GM12878 (cell line): ENCODE results near the gene RASAL2. TPM values are rescaled to one million over a fixed set of nuclear protein-coding genes. Genes with fewer than 3 reads are reported as not detected.

ENCODE experiments used
- ATAC-seq: fragments of 200-7000 bp; cut with Tn5 transposase; 3 replicates; pipeline ENCODE4 v1.9.1; 2020; ENCODE audit warnings: mild to moderate bottlenecking, moderate library complexity
- BruUV-seq: library from RNA; stranded (reverse); fragments of 400-500 nt; replicated peaks from 2 replicates; lab custom pipeline; 2021; lab: Mats Ljungman, UMichigan
- CTCF ChIA-PET: fragments of 300-600 bp; sonication (Branson Sonifier 250); formaldehyde crosslinking; extraction: SDS; loops from one replicate; lab custom pipeline; 2021; ENCODE audit warnings: inconsistent platforms; lab: Yijun Ruan, JAX
- POLR2A ChIA-PET: fragments of 350-600 bp; formaldehyde crosslinking; extraction: SDS; loops from one replicate; lab custom pipeline; 2021; ENCODE audit warnings: inconsistent platforms; lab: Charles Lee
- RAD21 ChIA-PET: fragments of 300-600 bp; sonication (Branson Sonifier 250); formaldehyde crosslinking; loops from one replicate; lab custom pipeline; 2023; ENCODE audit warnings: antibody characterized with exemption; ENCODE audit not compliant: unreplicated experiment; lab: Charles Lee
- SMC1A ChIA-PET: fragments of 300-600 bp; sonication (Branson Sonifier 250); formaldehyde crosslinking; loops from one replicate; lab custom pipeline; 2023; ENCODE audit not compliant: unreplicated experiment, uncharacterized antibody; lab: Charles Lee
- DNase-seq: peaks from one replicate; pipeline ENCODE4 v3.0.0-alpha.2; 2011; ENCODE audit warnings: low read depth, low spot score
- FAIRE-seq: peaks from 3 replicates; lab custom pipeline; 2011; peaks lifted over from hg19 to GRCh38; lab: Jason Lieb, UNC
- H2AFZ ChIP-seq: 2 replicates; pipeline ENCODE4 v1.6.0; 2011; ENCODE audit warnings: low read depth, low read length, control low read depth; ENCODE audit not compliant: control insufficient read depth
- H3K27ac ChIP-seq: 2 replicates; pipeline ENCODE4 v1.5.1; 2011; ENCODE audit warnings: control low read depth; ENCODE audit not compliant: control insufficient read depth, insufficient read depth
- H3K27me3 ChIP-seq, 2 experiments: replicated peaks in 1 of 2; 2 replicates each; pipeline versions ENCODE4 v1.6.0 to v1.6.1; 2011; ENCODE audit warnings: low read length in 1 of 2; ENCODE audit not compliant: control insufficient read depth in 2 of 2, insufficient read depth in 2 of 2
- H3K36me3 ChIP-seq, 2 experiments: 2 replicates each; pipeline ENCODE4 v1.5.1; 2011; ENCODE audit warnings: low read length in 1 of 2; ENCODE audit not compliant: control insufficient read depth in 2 of 2, insufficient read depth in 2 of 2
- H3K4me1 ChIP-seq: 2 replicates; pipeline ENCODE4 v1.6.1; 2011; ENCODE audit warnings: mild to moderate bottlenecking, low read length, moderate library complexity, mixed read lengths; ENCODE audit not compliant: control insufficient read depth, insufficient read depth
- H3K4me2 ChIP-seq: 2 replicates; pipeline ENCODE4 v1.6.0; 2011; ENCODE audit warnings: control low read depth; ENCODE audit not compliant: control insufficient read depth, insufficient read depth
- H3K4me3 ChIP-seq: fragments of 200-600 bp; sonication (generic); 2 replicates; pipeline ENCODE4 v1.5.1; 2016
- H3K79me2 ChIP-seq: 2 replicates; pipeline ENCODE4 v1.6.0; 2011; ENCODE audit warnings: low read length; ENCODE audit not compliant: control insufficient read depth, insufficient read depth
- H3K9ac ChIP-seq: 2 replicates; pipeline ENCODE4 v1.8.0; 2011; ENCODE audit warnings: low read length, control low read depth, mixed read lengths; ENCODE audit not compliant: control insufficient read depth, insufficient read depth
- H3K9me3 ChIP-seq: replicated peaks from 3 replicates; pipeline ENCODE4 v1.5.1; 2011; ENCODE audit warnings: mild to moderate bottlenecking, low read length; ENCODE audit not compliant: control insufficient read depth, insufficient read depth
- H4K20me1 ChIP-seq: 2 replicates; pipeline ENCODE4 v1.6.0; 2011; ENCODE audit not compliant: control insufficient read depth, insufficient read depth
- ASH2L ChIP-seq: fragments of 300-600, 200-600 bp; sonication (generic); IDR thresholded peaks from 2 replicates; pipeline ENCODE4 v1.6.1; 2017; ENCODE audit warnings: low read depth, mild to moderate bottlenecking, borderline replicate concordance
- CEBPB ChIP-seq, 2 experiments: fragments of 150-350 bp in 1 of 2; IDR thresholded peaks; 2 replicates each; pipeline ENCODE4 v1.6.1; 2012 to 2014; ENCODE audit warnings: low read depth in 2 of 2, low read length in 2 of 2, borderline replicate concordance in 1 of 2, inconsistent platforms in 1 of 2
- ETV6 ChIP-seq, 2 experiments: fragments of 450-650 bp in 1 of 2; IDR thresholded peaks in 1 of 2; conservative IDR thresholded peaks in 1 of 2; 2 replicates each; pipeline ENCODE4 v1.6.1; 2014; ENCODE audit warnings: antibody characterized with exemption in 1 of 2, borderline replicate concordance in 1 of 2, low read depth in 1 of 2, mild to moderate bottlenecking in 1 of 2, moderate library complexity in 1 of 2
- MYB ChIP-seq: fragments of 150-350 bp; IDR thresholded peaks from 2 replicates; pipeline ENCODE4 v1.6.1; 2014; ENCODE audit warnings: mild to moderate bottlenecking, low read depth, low read length, borderline replicate concordance
- NBN ChIP-seq: fragments of 450-650 bp; IDR thresholded peaks from 2 replicates; pipeline ENCODE4 v1.6.1; 2016
- NFIC ChIP-seq: IDR thresholded peaks from 2 replicates; pipeline ENCODE4 v1.6.1; 2012; ENCODE audit warnings: low read depth, mild to moderate bottlenecking, inconsistent platforms, low read length, moderate library complexity
- PAX8 ChIP-seq: fragments of 450-650 bp; IDR thresholded peaks from 2 replicates; pipeline ENCODE4 v1.6.1; 2017; ENCODE audit warnings: mild to moderate bottlenecking, moderate library complexity
- PKNOX1 ChIP-seq: fragments of 450-650 bp; IDR thresholded peaks from 2 replicates; pipeline ENCODE4 v1.6.1; 2016; ENCODE audit warnings: mild to moderate bottlenecking
- RELA ChIP-seq: fragments of 450-650 bp; IDR thresholded peaks from 2 replicates; pipeline ENCODE4 v1.8.0; 2014; ENCODE audit warnings: borderline replicate concordance; ENCODE audit not compliant: partially characterized antibody
- RELB ChIP-seq: fragments of 450-650 bp; IDR thresholded peaks from 2 replicates; pipeline ENCODE4 v1.6.1; 2017; ENCODE audit warnings: low read depth, mild to moderate bottlenecking, moderate library complexity
- SMARCA5 ChIP-seq: fragments of 450-650 bp; IDR thresholded peaks from 2 replicates; pipeline ENCODE4 v1.6.1; 2017; ENCODE audit warnings: mild to moderate bottlenecking
- SREBF2 ChIP-seq: IDR thresholded peaks from 2 replicates; pipeline ENCODE4 v1.6.1; 2012; ENCODE audit warnings: mild to moderate bottlenecking, low read length
- TCF3 ChIP-seq: IDR thresholded peaks from 2 replicates; pipeline ENCODE4 v1.6.1; 2012; ENCODE audit warnings: low read depth, mild to moderate bottlenecking, low read length, borderline replicate concordance; ENCODE audit not compliant: insufficient read depth
- USF2 ChIP-seq: IDR thresholded peaks from 2 replicates; pipeline ENCODE4 v1.6.1; 2011; ENCODE audit warnings: low read depth, low read length, improper control_type of control experiment, borderline replicate concordance
- ZNF207 ChIP-seq: fragments of 450-650 bp; IDR thresholded peaks from 2 replicates; pipeline ENCODE4 v1.6.1; 2014; ENCODE audit warnings: antibody characterized with exemption, mild to moderate bottlenecking, borderline replicate concordance
- WGBS: methylation state at CpG from one replicate; pipeline ENCODE4 v1.1.6; 2016; ENCODE audit warnings: low lambda C conversion rate; ENCODE audit not compliant: insufficient replicate concordance, insufficient coverage; ENCODE audit errors: missing lambda C conversion rate; 5-methylcytosine and 5-hydroxymethylcytosine counted together
- in situ Hi-C: fragments of 300-500 bp; cut with MboI; formaldehyde crosslinking; loops from 9 replicates; pipeline ENCODE4 v1.14.3; 2018; ENCODE audit warnings: mixed read lengths
- intact Hi-C: fragments of 100-400 bp; cut with micrococcal nuclease; formaldehyde crosslinking; loops from one replicate; pipeline ENCODE4 v1.14.2; 2022; ENCODE audit not compliant: unreplicated experiment
- polyA plus RNA-seq, 11 experiments: library from polyadenylated mRNA; depleted of rRNA in 4 of 11; unstranded in 6 of 11; stranded (reverse) in 5 of 11; fragments of >200 nt; fragmentation: Nextera tagmentation in 4 of 11; fragmentation: Illumina TruSeq in 1 of 11; extraction: Ambion mirVana in 4 of 11; extraction: Trizol in 1 of 11; gene quantifications; 1 replicate in 1 of 11; 2 replicates in 10 of 11; pipeline versions ENCODE4 v1.2.1 to v1.2.3, GENCODE V29; 2011 to 2016; ENCODE audit warnings: inconsistent platforms in 2 of 11, missing spikeins in 2 of 11, low read depth in 1 of 11
- total RNA-seq, 4 experiments: library from RNA; depleted of rRNA in 3 of 4; stranded (reverse); fragments of >200 nt in 3 of 4; fragmentation: Illumina TruSeq in 1 of 4; extraction: Trizol in 1 of 4; gene quantifications; 2 replicates each; pipeline versions ENCODE4 v1.2.1 to v1.2.3, GENCODE V29; 2013 to 2021
- TF ChIP-seq, protein P1 (sequence below): fragments of 450-650 bp; formaldehyde crosslinking; IDR thresholded peaks from 2 replicates; pipeline ENCODE4 v1.4.0; 2020; ENCODE audit warnings: mild to moderate bottlenecking, moderate library complexity

The RASAL2 gene
- total and polyA plus RNA-seq, 10 of the 15 experiments (the other 5 are each of a cell fraction or from before 2014, with no cell fraction given), result 0.02 to 6.9 (median 0.17) TPM; not detected in 1

DNA sequence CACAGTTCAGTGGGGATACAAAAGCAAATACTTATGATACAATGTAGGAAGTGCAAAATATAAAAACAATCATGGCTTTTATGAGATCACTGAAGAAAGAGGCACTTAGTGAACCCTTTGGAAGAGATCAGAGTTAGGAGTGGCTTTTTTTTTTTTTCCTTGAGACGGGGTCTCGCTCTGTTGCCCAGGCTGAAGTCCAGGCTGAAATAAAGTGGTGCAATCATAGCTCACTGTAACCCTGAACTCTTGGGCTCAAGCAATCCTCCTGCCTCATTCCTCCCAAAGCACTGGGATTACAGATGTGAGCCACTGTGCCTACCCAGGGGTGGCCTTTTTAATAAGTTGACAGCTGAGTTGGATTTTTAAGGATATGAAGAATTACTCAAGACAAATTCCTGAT lies 17.3 kb upstream of the RASAL2 start:
- CTCF ChIA-PET, result interaction anchor here (1.0 to 1.4 kb wide), 2 partner anchors 20 to 33 kb away, joined by 3 read pairs; no protein-coding TSS in a partner anchor
- no peak overlapping the region for H3K4me2 ChIP-seq
- SMC1A ChIA-PET, result no interaction called here
- BruUV-seq, result no TSS peak
- RAD21 ChIA-PET, result no interaction called here
- TF ChIP-seq NBN (no peak), MYB (no peak), NFIC (no peak), ETV6 (conservative IDR thresholded peaks at IDR 0.05 in 1 of 2, IDR thresholded peaks at IDR 0.05 in 1 of 2; ENCODE audit: borderline replicate concordance in 1 of 2, low read depth in 1 of 2) (no peak), RELB (no peak), CEBPB (IDR thresholded peaks at IDR 0.05; ENCODE audit: borderline replicate concordance in 1 of 2, low read depth in 2 of 2, low read length in 2 of 2) (no peak), ZNF207 (no peak), PAX8 (no peak), RELA (no peak), SMARCA5 (no peak), USF2 (no peak), SREBF2 (no peak), ASH2L (no peak), PKNOX1 (no peak), TCF3 (no peak)
- TF ChIP-seq, protein P1, sequence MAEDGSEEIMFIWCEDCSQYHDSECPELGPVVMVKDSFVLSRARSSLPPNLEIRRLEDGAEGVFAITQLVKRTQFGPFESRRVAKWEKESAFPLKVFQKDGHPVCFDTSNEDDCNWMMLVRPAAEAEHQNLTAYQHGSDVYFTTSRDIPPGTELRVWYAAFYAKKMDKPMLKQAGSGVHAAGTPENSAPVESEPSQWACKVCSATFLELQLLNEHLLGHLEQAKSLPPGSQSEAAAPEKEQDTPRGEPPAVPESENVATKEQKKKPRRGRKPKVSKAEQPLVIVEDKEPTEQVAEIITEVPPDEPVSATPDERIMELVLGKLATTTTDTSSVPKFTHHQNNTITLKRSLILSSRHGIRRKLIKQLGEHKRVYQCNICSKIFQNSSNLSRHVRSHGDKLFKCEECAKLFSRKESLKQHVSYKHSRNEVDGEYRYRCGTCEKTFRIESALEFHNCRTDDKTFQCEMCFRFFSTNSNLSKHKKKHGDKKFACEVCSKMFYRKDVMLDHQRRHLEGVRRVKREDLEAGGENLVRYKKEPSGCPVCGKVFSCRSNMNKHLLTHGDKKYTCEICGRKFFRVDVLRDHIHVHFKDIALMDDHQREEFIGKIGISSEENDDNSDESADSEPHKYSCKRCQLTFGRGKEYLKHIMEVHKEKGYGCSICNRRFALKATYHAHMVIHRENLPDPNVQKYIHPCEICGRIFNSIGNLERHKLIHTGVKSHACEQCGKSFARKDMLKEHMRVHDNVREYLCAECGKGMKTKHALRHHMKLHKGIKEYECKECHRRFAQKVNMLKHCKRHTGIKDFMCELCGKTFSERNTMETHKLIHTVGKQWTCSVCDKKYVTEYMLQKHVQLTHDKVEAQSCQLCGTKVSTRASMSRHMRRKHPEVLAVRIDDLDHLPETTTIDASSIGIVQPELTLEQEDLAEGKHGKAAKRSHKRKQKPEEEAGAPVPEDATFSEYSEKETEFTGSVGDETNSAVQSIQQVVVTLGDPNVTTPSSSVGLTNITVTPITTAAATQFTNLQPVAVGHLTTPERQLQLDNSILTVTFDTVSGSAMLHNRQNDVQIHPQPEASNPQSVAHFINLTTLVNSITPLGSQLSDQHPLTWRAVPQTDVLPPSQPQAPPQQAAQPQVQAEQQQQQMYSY (CRISPR knock-in tag), result no peak
- POLR2A ChIA-PET, result interaction anchor here (0.6 kb wide), 2 partner anchors 12 to 1201 kb away, joined by 3 read pairs; no protein-coding TSS in a partner anchor
- H3K27me3 ChIP-seq, result no peaks in the 10 kb centered on the region
- H2AFZ ChIP-seq, result no peak overlapping the region
- WGBS, result 5% methylated on average over 2 of the region's 2 CpGs
- H3K27ac ChIP-seq, result no peak overlapping the region
- ATAC-seq, result no peak
- in situ Hi-C loops (no loop called here), intact Hi-C loops (no loop called here)
- no peaks in the 10 kb centered on the region for H3K36me3 ChIP-seq
- no peak overlapping the region for H3K9ac ChIP-seq
- no peaks in the 10 kb centered on the region for H3K4me1 ChIP-seq
- no peak for DNase-seq
- no peak overlapping the region for H3K4me3 ChIP-seq
- H4K20me1 ChIP-seq, result no peaks in the 10 kb centered on the region
- no peaks in the 10 kb centered on the region for H3K79me2 ChIP-seq
- no peak for FAIRE-seq
- H3K9me3 ChIP-seq, result no peaks in the 10 kb centered on the region; the same call in 2 of the 3 replicates
